Activated CD4-positive, alpha-beta T cell treated with anti-CD3 and anti-CD28 coated beads, Interleukin-2, Interleukin-6, amounts not matched to agents 100 ng/mL and 50 ng/mL, durations not matched to agents 16 hours and 8 hours (primary cell): ENCODE results near the gene GTPBP4.
"Not testable (repeated sequence)": the region's sequence is repeated elsewhere in the genome, so short reads cannot be mapped to it uniquely, and the experiment has no call there.

Experiments
- DNase-seq: peaks from one replicate; pipeline ENCODE4 v3.0.0-alpha.2; 2020

The GTPBP4 gene

DNA sequence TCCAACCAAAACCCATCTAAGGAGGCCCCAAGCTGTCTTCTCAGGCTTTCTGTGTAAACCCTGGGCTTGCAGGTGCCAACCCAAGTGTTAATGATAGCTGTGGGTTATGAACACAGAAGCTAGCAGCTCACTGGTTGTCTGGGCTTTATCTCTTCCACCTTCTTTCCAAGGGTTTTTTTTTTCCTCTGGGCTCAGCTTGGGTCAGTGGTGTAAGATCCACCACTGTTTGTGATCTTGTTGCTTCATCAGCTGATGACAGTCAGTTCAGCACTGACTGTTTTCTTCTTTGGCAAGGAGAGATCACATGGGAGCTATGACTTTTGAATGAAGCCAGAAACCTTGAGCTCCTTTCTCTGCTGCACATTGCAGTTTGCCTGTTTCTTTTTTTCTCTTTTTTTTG lies 4.6 kb downstream of the GTPBP4 start:
- DNase-seq: no peak

DNA sequence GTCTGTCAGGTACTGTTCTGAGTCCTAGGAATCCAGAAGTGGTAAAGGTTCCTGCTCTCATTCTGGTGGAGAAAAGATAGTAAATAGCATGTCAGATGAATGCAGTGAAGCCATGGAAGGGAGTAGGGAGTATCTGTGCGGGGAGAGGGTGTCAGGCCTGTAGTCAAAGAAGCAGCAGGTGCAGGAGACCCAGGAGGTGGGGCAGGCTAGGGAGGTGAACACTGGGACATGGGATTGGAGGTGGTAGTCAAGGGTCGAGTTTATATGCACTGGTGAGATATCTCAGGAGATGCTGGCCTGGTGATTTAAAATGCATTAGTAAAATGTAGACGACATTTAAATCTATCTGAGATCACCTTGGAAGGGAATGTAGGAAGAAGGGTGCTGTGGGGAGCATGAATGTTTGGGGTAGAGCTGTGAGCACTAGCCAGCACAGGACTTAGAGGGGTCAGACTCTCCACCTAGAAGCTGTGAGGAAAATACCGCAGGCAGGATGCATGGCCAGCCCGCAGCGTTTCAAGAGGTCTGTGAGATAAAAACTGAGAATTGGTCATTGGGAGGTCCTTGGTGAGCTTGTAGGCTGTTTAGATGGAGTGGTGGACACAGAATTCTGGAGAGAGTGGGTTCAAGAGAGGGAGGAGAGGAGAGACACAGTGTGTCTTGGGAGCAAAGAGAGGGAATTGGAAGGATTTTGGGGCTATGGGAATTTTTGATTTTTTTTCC lies 6.8 kb downstream of the GTPBP4 start:
- no peak for DNase-seq

DNA sequence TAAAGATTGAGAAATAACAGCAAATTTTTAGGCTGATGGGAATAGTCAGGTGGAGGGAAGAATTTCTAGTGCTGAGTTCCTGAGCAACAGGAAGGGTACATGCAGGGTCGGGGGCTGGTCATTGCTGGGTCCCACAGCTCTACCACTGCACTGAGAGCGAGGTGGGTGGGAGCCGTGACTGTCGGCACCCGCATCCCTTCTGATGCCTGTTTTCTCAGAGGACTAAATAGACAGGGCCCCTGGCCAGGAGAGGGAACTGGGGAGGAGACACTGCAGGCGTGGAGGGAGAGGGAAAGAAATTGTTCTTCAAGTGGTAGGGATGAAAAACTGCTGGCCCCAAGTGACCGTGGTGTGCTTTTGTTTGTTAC lies 7.3 kb downstream of the GTPBP4 start:
- DNase-seq: no peak

DNA sequence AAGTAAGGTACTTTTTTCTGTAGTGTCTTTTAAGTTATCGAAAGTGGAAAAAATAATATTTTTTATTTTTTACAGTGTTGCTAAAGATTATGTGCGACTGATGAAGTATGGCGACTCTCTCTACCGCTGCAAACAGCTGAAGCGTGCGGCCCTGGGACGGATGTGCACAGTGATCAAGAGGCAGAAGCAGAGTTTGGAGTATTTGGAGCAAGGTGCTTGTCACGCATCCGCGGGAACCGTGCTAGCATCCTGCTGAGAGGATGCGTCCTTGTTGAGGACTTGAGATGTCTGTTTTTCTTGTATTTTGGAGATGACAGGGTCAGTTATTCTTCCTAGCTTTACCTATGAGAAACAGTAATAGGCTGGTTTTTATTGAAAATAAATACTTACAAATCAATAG lies 7.8 kb downstream of the GTPBP4 start:
- no peak for DNase-seq

GRCh38 chr10:997266-998022 lies 9.2 kb downstream of the GTPBP4 start:
- no peak for DNase-seq

GRCh38 chr10:1002425-1003006 lies 14.3 kb downstream of the GTPBP4 start:
- no peak for DNase-seq

DNA sequence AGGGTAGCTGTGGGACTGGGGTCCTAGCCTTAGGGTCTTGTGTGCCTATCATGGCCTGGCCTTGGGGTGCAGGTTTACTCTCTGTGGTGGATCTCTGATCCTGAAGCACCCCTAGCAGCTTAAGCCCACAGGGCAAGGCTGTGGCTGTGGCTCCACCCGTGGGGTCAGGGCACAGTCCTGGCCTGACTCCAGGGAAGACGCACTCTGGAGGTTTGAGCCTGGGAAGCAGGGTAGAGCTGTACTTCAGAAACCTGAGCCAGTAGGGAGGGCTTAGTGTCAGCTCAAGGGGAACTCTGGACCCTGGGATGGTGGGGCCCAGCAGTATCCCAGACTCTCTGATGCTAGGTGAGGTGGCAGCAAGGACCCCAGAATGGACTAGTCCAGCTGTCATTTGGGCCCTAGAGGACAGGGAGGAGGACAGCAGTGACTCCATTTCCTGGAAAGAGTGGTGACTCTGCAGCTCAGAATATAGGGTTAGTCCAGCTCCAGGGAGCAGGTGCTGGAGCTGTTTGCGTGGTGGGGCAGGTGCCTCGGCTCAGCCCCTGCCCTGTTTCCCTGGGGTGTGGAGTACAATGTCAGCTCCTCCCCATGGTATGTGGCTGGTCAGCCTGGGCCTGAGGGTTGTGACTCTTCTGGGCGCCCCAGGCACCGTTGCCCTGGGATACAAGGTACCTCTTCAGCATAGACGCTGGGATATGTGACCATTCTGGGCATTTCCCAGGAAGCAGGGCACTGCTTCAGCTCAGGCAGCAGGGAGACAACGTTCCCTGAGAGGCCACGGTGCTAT lies 15.8 kb downstream of the GTPBP4 start:
- DNase-seq: no peak

DNA sequence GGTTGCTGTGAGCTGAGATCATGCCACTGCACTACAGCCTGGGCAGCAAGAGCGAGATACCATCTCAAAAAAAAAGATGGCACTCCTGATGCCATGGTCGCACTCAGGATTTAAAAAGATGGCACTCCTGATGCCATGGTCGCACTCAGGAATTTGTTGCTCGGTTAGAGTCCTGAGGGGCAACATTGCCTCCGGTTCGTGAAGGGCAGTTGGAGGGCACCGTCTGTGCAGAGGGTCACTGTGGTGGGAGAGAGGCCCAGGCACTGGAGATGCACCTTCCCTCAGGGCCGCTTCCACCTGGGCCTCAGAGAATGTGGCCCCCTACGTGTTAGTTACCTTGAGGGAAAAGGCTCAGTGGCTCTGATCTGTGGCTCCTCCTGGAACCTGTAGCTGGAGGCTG lies 18.3 kb downstream of the GTPBP4 start:
- no peak for DNase-seq

DNA sequence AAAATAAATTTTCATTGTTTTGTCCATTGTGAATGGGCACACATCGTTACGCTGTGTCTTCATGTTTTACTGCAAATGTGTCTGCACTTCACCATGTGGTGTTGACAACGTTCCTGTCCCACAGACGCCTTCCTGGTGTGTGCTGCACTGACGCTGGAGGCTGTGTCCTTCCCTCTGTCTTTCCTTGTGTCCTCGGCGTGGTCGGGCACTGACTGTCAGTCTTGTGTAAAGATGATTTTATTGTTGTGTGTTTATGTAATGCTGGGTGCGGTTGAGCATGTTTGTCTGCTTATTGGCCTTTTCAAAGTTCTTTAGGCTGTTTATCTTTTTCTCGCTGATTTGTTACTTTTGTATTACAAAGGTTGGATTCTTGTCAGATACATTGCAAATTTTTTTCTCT lies 19.3 kb downstream of the GTPBP4 start:
- DNase-seq: no peak

DNA sequence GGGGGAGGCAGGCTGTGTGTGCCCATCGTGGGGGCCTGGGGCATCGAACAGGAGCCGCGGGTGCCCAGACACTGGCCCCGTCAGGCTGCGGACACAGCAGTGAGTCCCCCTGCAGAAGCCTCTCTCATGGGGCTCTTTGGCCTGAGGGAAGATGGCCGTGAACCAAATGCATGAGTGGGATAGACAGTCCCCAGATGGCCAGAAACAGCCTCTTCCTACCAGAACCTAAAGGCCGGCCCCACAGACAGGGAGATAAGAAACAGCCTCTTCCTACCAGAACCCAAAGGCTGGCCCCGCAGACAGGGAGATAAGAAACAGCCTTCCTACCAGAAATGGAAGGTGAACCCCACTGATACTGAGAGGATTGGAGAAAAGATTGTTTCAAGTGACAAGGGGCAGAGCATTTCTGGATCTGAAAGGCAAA lies 20.8 kb downstream of the GTPBP4 start:
- no peak for DNase-seq

GRCh38 chr10:1009947-1010346 lies 21.7 kb downstream of the GTPBP4 start:
- DNase-seq: not testable (repeated sequence)

DNA sequence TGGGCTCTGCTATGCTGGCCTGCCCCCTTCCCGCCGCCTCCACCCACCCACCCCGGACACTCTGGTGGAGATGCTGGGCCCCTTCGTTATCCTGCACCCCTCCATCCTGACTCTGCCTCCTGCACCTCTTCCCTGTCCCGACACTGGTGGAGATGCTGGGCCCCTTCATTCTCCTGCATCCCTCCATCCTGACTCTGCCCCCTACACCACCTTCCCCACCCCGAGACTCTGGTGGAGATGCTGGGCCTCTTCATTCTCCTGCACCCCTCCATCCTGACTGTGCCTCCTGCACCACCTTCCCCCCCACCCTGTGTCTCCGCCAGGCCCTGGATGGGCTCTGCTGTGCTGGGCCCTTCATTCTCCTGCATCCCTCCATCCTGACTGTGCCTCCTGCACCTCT lies 22.5 kb downstream of the GTPBP4 start:
- no peak for DNase-seq

DNA sequence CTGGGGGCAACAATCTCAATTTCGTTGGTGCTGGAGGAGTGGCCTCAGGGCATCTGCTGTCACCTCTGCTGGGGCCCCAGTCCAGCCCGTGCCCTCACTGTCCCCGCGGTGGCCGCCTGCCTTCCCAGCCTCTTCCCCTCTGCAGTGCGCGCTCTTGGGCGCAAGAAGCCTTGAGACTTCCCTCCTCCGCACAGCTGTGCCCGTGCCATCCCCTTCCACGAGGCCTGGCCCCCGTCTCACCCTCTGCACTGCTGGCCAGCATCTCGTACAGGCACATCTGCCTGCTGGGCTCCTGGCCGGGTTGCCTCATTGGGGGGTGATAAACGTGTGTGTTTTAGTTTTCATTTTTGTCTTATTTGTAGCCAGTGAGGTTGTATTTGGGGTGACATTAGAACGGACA lies 23.5 kb downstream of the GTPBP4 start:
- DNase-seq: no peak

DNA sequence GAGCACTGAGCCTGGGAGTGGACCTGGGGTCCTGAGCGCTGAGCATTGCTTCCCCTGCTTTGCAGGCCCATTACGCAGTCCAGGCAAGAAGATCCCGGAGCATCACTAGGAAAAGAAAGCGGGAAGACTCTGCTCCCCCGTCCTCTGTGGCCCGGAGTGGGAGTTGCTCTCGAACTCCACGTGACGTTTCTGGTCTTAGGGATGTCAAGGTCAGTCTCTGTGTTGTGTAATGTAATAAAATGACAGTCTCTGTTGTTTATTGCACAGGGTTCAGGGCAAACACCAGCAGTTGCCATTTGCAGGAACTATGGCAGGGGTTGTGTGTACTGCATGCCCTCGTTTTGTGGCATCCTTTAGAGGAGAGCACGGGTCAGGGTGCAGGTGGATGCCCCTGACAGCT lies 27.5 kb downstream of the GTPBP4 start:
- DNase-seq: no peak

DNA sequence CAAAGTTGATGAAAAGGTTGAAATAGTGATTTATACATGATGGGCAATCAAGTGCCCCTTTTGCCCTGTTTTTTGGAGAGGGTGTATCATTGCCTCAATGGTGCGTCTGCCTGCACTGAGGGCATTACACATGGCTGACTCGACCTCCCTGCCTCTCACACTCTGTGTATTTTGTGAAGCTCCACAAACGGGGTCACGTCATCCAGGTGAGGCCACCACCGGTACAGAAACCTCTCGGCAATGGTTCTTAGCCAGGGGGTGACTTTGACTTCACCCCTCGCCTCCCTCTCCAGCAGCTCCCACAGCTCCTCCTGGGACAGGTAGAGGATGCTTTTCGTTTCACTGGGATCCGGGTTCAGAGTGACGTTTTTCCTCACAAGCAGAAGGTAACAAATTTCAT lies 31.1 kb downstream of the GTPBP4 start:
- DNase-seq: no peak

- DNase-seq: no peak
These were observed 32.2 kb downstream of the GTPBP4 start for GRCh38 chr10:1020460-1020859.

DNA sequence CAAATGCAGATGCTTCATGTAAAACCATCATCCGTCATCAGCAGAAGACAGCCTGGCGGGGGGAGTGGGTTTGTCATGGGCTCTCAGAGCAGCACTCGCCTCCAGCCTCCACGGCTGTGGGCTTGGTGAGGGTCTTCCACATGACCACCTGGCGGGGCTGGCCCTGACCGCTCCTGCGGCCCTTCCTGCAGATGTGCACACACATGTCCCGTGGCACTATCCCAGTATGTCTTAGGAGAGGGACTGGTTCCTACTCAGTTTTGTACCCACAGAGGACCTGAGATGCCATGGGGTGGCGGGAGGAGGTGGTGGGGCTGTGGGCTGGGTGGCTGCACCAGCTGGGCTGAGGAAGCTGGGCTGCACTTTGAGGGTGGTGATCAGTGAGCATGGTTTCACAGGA lies 32.7 kb downstream of the GTPBP4 start:
- DNase-seq: no peak

DNA sequence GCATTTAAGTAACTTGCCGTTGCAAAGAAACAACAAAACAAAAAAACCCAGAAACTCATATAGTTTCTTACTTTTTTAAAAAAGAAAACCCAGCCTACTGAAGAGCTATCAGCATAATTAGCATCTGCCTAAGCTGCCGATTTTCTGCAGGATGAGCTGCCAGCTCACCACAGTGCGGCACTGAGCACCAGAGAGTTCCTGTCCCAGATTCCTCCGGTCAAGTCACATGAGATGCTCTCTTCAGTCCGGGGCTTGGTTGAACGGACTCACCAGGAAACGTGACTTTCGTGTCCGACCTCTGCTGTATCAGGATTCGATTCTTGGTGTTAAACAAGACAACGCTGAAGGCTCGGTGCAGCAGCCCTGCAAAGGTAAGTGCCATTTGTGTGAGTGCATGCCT lies 34.2 kb downstream of the GTPBP4 start:
- DNase-seq: no peak

GRCh38 chr10:1024103-1024502 lies 35.9 kb downstream of the GTPBP4 start:
- DNase-seq: no peak

DNA sequence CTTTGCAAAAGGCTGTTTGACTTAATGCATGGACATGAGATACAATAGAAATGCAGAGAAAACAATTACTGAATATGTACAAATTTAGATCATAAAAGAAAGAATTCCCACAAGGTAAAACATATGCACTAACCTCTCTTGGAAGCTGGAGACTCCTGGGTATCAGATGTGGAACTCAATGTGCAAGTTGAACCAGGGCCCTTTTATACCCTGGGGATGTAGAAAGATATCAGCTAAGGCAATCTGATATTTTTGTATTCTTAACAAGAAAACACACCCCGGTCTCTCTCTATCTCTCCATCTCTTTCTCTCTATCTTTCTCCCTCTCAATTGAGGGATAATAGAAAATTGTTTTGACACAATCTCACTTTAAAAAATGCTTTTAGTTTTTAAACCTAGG lies 37.4 kb downstream of the GTPBP4 start, which contains the start of gene IDI2:
Gene IDI2 (minus strand): TSS at position 177 of the 400 bp plus-strand sequence. CDS start 1,136 bp downstream, outside the sequence.
- DNase-seq: no peak

DNA sequence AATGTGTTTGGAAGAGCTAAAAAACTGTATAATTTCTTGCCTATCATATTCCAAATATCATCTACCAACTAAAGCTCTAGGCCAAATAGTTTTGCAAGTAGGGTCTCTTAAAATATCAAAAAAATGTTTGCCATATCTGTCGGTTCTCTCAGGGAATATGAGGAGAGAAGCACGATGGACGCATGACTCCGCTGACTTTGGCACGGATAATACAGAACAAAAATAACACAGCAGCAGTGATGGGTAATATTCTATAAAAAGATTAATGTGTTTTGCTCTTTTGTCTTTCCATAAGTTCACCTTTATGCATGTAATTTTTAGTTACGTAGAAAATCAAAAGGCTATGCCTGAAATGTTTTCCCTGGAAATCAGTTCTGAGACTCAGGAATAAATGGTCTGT lies 38.3 kb downstream of the GTPBP4 start:
- no peak for DNase-seq

GRCh38 chr10:1029838-1030237 lies 41.6 kb downstream of the GTPBP4 start:
- DNase-seq: no peak

- no peak for DNase-seq
These were observed 45.4 kb downstream of the GTPBP4 start for GRCh38 chr10:1033601-1034000.
